GM12801 (cell line): ENCODE data around the gene ELFN1.

Source experiments
- CTCF ChIP-seq: IDR thresholded peaks from one replicate; pipeline ENCODE4 v1.5.1; 2011; ENCODE audit warnings: control low read depth; ENCODE audit not compliant: insufficient read length; ENCODE audit errors: extremely low read depth

Gene ELFN1

DNA sequence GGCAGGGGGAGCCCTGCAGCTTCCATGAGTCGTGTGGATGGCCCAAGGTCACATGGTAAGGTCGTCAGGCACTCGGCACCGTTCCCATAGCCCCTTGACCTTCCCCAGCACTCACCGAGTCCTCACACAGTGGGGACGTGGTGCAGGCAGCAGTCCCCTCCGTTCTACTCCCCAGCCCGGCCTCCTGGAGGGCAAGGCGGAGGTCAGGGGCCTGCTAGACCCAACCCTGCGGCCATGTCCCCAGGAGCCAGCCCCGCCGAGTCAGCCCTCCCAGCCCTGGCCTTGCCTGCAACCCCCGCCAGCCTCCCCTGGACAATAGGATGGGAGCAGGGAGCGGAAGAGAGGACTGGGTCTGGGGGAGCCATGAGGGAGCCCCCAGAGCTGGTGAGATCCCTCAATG, 65.2 kb downstream of the ELFN1 start:
- no peak for TF ChIP-seq CTCF

GRCh38 chr7:1735806-1736483, 65.9 kb downstream of the ELFN1 start:
- TF ChIP-seq CTCF, result no peak

- TF ChIP-seq CTCF, result no peak
Measured at GRCh38 chr7:1736484-1736817, 66.4 kb downstream of the ELFN1 start.

GRCh38 chr7:1736830-1737229, 66.8 kb downstream of the ELFN1 start:
- no peak for TF ChIP-seq CTCF

- no peak for TF ChIP-seq CTCF
Measured at GRCh38 chr7:1737523-1737922, 67.4 kb downstream of the ELFN1 start.

- no peak for TF ChIP-seq CTCF
Measured at GRCh38 chr7:1737956-1738355, 67.9 kb downstream of the ELFN1 start.

- no peak for TF ChIP-seq CTCF
Measured at GRCh38 chr7:1738511-1738910, 68.4 kb downstream of the ELFN1 start.

GRCh38 chr7:1738956-1739355, 68.9 kb downstream of the ELFN1 start:
- no peak for TF ChIP-seq CTCF
